ENCODE data around the gene ZBTB47. TPM values are rescaled to one million over a fixed set of nuclear protein-coding genes. Genes with fewer than 3 reads are reported as not detected.

Gene ZBTB47
- total and polyA plus RNA-seq, 10 of the 15 experiments (the other 5 are each of a cell fraction or from before 2014, with no cell fraction given), result 0.04 to 3.4 (median 1.0) TPM; not detected in 1

DNA sequence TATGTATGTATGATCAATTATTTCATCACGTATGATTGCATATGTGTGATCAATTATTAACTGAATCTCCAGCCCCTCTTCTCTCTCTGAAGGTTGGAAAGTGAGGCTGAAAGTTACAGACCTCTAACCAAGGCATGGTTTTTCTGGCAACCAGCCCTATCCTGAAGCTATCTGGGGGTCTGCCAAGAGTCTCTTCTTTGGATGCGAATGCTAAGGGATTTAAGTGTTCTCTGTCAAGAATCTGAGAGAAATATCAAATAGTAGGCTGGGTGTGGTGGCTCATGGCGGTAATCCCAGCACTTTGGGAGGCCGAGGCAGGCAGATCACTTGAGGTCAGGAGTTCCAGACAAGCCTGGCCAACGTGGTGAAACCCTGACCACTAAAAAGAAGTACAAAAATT, 44.9 kb upstream of the ZBTB47 start:
- TF ChIP-seq, protein P1, sequence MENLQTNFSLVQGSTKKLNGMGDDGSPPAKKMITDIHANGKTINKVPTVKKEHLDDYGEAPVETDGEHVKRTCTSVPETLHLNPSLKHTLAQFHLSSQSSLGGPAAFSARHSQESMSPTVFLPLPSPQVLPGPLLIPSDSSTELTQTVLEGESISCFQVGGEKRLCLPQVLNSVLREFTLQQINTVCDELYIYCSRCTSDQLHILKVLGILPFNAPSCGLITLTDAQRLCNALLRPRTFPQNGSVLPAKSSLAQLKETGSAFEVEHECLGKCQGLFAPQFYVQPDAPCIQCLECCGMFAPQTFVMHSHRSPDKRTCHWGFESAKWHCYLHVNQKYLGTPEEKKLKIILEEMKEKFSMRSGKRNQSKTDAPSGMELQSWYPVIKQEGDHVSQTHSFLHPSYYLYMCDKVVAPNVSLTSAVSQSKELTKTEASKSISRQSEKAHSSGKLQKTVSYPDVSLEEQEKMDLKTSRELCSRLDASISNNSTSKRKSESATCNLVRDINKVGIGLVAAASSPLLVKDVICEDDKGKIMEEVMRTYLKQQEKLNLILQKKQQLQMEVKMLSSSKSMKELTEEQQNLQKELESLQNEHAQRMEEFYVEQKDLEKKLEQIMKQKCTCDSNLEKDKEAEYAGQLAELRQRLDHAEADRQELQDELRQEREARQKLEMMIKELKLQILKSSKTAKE (IDR thresholded peaks at IDR 0.05; ENCODE audit: low read depth, poor library complexity, severe bottlenecking), result no peak
- no peak for TF ChIP-seq RELA (IDR thresholded peaks at IDR 0.05; ENCODE audit: borderline replicate concordance, partially characterized antibody)
- POLR2A ChIA-PET, result no interaction called here
- RAD21 ChIA-PET (ENCODE audit: unreplicated experiment), result no interaction called here
- BruUV-seq (replicated peaks), result no TSS peak
- no peak overlapping the region for H3K4me3 ChIP-seq
- 80% methylated on average over 5 of the region's 5 CpGs for WGBS (ENCODE audit: insufficient coverage, insufficient replicate concordance, low lambda C conversion rate, missing lambda C conversion rate)
- CTCF ChIA-PET, result interaction anchor here (1.1 to 1.4 kb wide), 2 partner anchors 12 to 26 kb away, joined by 3 to 4 read pairs; partner anchors contain the start of gene SEC22C
- peaks cover 3% of the 10 kb centered on the region; the same call in 1 of the 2 replicates for H3K4me1 ChIP-seq (ENCODE audit: control insufficient read depth, insufficient read depth, low read length)
- H2AFZ ChIP-seq (ENCODE audit: control insufficient read depth, low read depth, low read length), result no peak overlapping the region
- in situ Hi-C loops (cut with MboI) (no loop called here), intact Hi-C loops (cut with micrococcal nuclease; ENCODE audit: unreplicated experiment) (no loop called here)
- no peaks in the 10 kb centered on the region for H3K27me3 ChIP-seq (replicated peaks in 1 of 2; ENCODE audit: control insufficient read depth in 2 of 2, insufficient read depth in 2 of 2, low read length in 1 of 2)
- DNase-seq (ENCODE audit: low read depth, low spot score) (no peak), FAIRE-seq (no peak), ATAC-seq (no peak)
- peaks cover 93% of the 10 kb centered on the region for H3K79me2 ChIP-seq (ENCODE audit: control insufficient read depth, insufficient read depth, low read length)
- H3K9ac ChIP-seq (ENCODE audit: control insufficient read depth, insufficient read depth, low read length), result no peak overlapping the region
- no peak overlapping the region for H3K4me2 ChIP-seq (ENCODE audit: control insufficient read depth, insufficient read depth)
- H3K36me3 ChIP-seq (ENCODE audit: control insufficient read depth in 2 of 2, insufficient read depth in 2 of 2, low read length in 1 of 2), result peaks cover 0 to 21% of the 10 kb centered on the region in 2 experiments; a peak in 3 of 4 replicates
- SMC1A ChIA-PET (ENCODE audit: uncharacterized antibody, unreplicated experiment), result interaction anchor here (1.1 to 1.7 kb wide), 2 partner anchors 13 to 16 kb away, joined by 5 read pairs; no protein-coding TSS in a partner anchor
- no peaks in the 10 kb centered on the region; the same call in 1 of the 3 replicates for H3K9me3 ChIP-seq (replicated peaks; ENCODE audit: control insufficient read depth, insufficient read depth, low read length)
- no peaks in the 10 kb centered on the region for H4K20me1 ChIP-seq (ENCODE audit: control insufficient read depth, insufficient read depth)
- H3K27ac ChIP-seq (ENCODE audit: control insufficient read depth, insufficient read depth), result no peak overlapping the region

DNA sequence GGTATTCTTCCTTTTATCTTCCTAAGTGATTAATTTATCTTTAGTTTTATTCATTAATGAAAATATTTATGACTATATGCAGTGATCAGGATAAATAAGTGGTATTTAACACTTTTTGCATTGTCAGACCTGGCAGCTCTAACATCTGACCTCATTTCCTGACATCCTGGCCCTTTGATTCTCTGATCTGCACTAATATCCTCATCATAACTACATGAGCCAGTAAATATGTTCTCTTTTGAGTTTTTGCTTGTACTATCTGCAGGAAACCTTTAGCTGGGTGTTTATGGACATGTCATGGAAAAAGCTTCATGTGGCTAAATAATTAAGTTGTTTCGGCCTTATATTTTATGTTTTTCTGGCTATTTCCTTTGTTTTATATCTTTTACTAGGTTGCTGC, 42.5 kb upstream of the ZBTB47 start:
- Histone ChIP-seq H2AFZ (ENCODE audit: control insufficient read depth, low read depth, low read length) (no peak overlapping the region), H3K4me3 (no peak overlapping the region), H3K9ac (ENCODE audit: control insufficient read depth, insufficient read depth, low read length) (no peak overlapping the region), H4K20me1 (ENCODE audit: control insufficient read depth, insufficient read depth) (no peaks in the 10 kb centered on the region), H3K9me3 (replicated peaks; ENCODE audit: control insufficient read depth, insufficient read depth, low read length) (no peaks in the 10 kb centered on the region; the same call in 1 of the 3 replicates), H3K79me2 (ENCODE audit: control insufficient read depth, insufficient read depth, low read length) (peaks cover 89% of the 10 kb centered on the region), H3K27ac (ENCODE audit: control insufficient read depth, insufficient read depth) (no peak overlapping the region), H3K4me1 (ENCODE audit: control insufficient read depth, insufficient read depth, low read length) (peaks cover 3% of the 10 kb centered on the region; the same call in 1 of the 2 replicates), H3K4me2 (ENCODE audit: control insufficient read depth, insufficient read depth) (no peak overlapping the region), H3K27me3 (replicated peaks in 1 of 2; ENCODE audit: control insufficient read depth in 2 of 2, insufficient read depth in 2 of 2, low read length in 1 of 2) (no peaks in the 10 kb centered on the region), H3K36me3 (ENCODE audit: control insufficient read depth in 2 of 2, insufficient read depth in 2 of 2, low read length in 1 of 2) (peaks cover 0 to 23% of the 10 kb centered on the region in 2 experiments; a peak in 3 of 4 replicates)
- DNase-seq (ENCODE audit: low read depth, low spot score), result no peak
- RAD21 ChIA-PET (ENCODE audit: unreplicated experiment), result no interaction called here
- intact Hi-C loops (cut with micrococcal nuclease; ENCODE audit: unreplicated experiment), result no loop called here
- no peak for FAIRE-seq
- in situ Hi-C loops (cut with MboI), result no loop called here
- SMC1A ChIA-PET (ENCODE audit: uncharacterized antibody, unreplicated experiment), result interaction anchor here (1.1 to 3.7 kb wide), 4 partner anchors 9 to 23 kb away, joined by 3 to 31 read pairs (median 4); partner anchors contain the start of gene NKTR
- 100% methylated on average over 1 of the region's 1 CpG for WGBS (ENCODE audit: insufficient coverage, insufficient replicate concordance, low lambda C conversion rate, missing lambda C conversion rate)
- CTCF ChIA-PET, result interaction anchor here (0.7 to 4.6 kb wide), 6 partner anchors 9 to 1366 kb away, joined by 3 to 41 read pairs (median 4); partner anchors contain the start of genes NKTR and SEC22C
- TF ChIP-seq MXI1 (IDR thresholded peaks at IDR 0.05; ENCODE audit: low read depth, low read length), result no peak
- no peak for TF ChIP-seq ZNF217 (IDR thresholded peaks at IDR 0.05)
- BruUV-seq (replicated peaks), result no TSS peak
- ATAC-seq, result peak; percentile 30; the same call in 1 of the 3 replicates
- POLR2A ChIA-PET, result interaction anchor here (0.7 to 1.5 kb wide), 3 partner anchors 8 to 268 kb away, joined by 7 to 10 read pairs (median 7); partner anchors contain the start of gene NKTR

Data from GM12878 (cell line).